ENCODE measurements around the gene SLC25A26. TPM values are rescaled to one million over a fixed set of nuclear protein-coding genes. Genes with fewer than 3 reads are reported as not detected.

Gene SLC25A26
- total and polyA plus RNA-seq, 3 experiments from 2014 or later = 18.9 to 38.4 (median 22.5) TPM

DNA sequence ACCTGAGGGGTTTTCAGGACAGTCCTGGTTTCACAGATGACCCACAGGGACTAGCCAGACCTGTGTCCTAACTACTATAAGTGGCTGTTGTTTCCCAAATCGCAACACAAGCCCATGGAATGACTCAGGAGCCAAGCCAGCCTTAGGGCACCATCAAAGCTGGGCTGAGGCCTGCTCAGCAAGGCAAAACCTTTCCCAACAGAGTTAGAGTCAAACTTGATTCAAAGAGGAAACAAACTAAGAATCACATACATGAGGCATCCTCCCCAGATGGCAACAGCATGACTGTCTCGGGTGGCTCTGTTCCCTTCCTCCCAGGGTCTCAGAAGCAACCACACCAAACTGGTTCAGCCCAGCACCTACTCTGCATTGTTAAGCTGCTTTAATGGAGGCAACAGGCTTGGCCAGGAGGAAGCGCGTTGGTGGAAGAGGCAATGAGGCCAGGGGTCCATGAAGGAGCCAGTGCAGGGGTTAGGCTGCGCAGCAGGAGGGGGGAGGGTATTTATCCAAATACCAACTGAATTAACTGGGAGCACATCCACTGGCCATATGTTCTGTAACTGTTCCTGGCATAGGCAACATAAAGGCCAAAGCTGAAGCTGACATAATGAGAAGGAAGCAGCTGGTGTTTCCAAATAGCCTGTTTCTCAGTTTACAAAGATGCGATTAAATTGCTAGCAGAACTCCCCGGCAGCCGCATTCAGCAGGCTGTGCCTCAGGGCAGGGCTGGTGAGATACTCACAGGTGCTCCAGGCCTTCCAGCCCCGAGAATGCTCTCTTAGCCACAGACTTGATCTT lies 177.6 kb downstream of the SLC25A26 start:
- no peaks in the 10 kb centered on the region for H3K27me3 ChIP-seq (ENCODE audit: insufficient read depth, low read length, poor library complexity, severe bottlenecking)
- peaks cover 7% of the 10 kb centered on the region for H3K36me3 ChIP-seq (ENCODE audit: insufficient read depth, low read length)
- Mint-ChIP-seq H3K9me3 (no peaks in the 10 kb centered on the region), H3K36me3 (peaks cover 6 to 89% (median 15%) of the 10 kb centered on the region in 3 donors), H3K4me3 (no peak overlapping the region), H3K4me1 (peaks cover 17 to 19% (median 19%) of the 10 kb centered on the region in 3 donors), H3K27ac (peak overlapping the region in 6 of 8 donors; percentile 40 to 84 (median 66)), H3K27me3 (no peaks in the 10 kb centered on the region)
- ChIA-PET CTCF (interaction anchor here (1.4 to 2.8 kb wide), 3 partner anchors 9 to 145 kb away, joined by 4 to 15 read pairs (median 6); no protein-coding TSS in a partner anchor), POLR2A (no interaction called here)
- peaks cover 12% of the 10 kb centered on the region for H3K4me1 ChIP-seq (ENCODE audit: insufficient read depth, low read length)
- no peak overlapping the region for H3K4me3 ChIP-seq (ENCODE audit: low read length)
- no peak for DNase-seq
- no peaks in the 10 kb centered on the region for H3K9me3 ChIP-seq (ENCODE audit: low read length)
- H3K27ac ChIP-seq (ENCODE audit: low read depth, low read length) = no peak overlapping the region

DNA sequence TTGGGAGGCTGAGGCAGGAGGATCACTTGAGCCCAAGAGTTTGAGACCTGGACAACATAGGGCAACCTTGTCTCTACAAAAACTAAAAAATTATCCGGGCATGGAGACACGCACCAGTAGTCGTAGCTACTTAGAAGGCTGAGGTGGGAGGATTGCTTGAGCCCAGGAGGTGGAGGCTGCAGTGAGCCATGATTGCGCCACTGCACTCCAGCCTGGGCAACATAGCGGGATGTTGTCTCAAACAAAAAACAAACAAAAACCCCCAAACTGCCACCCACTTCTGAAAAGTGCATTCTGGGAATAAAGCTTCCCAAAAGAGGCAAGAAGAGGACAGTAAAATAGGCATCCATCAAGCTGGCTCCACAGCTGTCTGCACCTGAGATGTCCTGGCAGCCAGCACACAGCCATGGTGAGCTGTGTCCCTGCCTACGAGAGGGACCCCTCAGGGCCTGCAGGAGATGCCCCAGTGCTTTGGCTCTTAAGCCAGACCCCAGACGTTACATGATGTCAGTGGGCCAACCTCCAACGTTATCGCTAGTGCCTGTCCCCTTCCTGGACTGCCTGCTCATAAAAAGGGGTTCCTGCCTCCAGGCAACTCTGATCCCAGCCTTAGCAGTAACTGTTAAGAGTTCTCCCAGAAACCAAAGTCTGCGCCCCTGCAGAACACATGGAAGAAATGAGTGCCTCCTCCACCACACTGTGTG lies 178.9 kb downstream of the SLC25A26 start:
- Mint-ChIP-seq H3K4me1 (peaks cover 4 to 7% (median 6%) of the 10 kb centered on the region in 3 donors), H3K27ac (peak overlapping the region in 4 of 8 donors; percentile 7 to 80 (median 60)), H3K27me3 (no peaks in the 10 kb centered on the region), H3K4me3 (no peak overlapping the region), H3K36me3 (peaks cover 6 to 89% (median 21%) of the 10 kb centered on the region in 3 donors), H3K9me3 (no peaks in the 10 kb centered on the region)
- Histone ChIP-seq H3K36me3 (ENCODE audit: insufficient read depth, low read length) (peaks cover 7% of the 10 kb centered on the region), H3K9me3 (ENCODE audit: low read length) (no peaks in the 10 kb centered on the region), H3K27me3 (ENCODE audit: insufficient read depth, low read length, poor library complexity, severe bottlenecking) (no peaks in the 10 kb centered on the region), H3K4me1 (ENCODE audit: insufficient read depth, low read length) (peaks cover 2% of the 10 kb centered on the region), H3K4me3 (ENCODE audit: low read length) (no peak overlapping the region), H3K27ac (ENCODE audit: low read depth, low read length) (no peak overlapping the region)
- POLR2A ChIA-PET = interaction anchor here (0.6 kb wide), 1 partner anchor 423 kb away, joined by 4 read pairs; no protein-coding TSS in a partner anchor
- DNase-seq = no peak
- CTCF ChIA-PET = interaction anchor here (1.7 kb wide), 1 partner anchor 146 kb away, joined by 4 read pairs; no protein-coding TSS in a partner anchor

DNA sequence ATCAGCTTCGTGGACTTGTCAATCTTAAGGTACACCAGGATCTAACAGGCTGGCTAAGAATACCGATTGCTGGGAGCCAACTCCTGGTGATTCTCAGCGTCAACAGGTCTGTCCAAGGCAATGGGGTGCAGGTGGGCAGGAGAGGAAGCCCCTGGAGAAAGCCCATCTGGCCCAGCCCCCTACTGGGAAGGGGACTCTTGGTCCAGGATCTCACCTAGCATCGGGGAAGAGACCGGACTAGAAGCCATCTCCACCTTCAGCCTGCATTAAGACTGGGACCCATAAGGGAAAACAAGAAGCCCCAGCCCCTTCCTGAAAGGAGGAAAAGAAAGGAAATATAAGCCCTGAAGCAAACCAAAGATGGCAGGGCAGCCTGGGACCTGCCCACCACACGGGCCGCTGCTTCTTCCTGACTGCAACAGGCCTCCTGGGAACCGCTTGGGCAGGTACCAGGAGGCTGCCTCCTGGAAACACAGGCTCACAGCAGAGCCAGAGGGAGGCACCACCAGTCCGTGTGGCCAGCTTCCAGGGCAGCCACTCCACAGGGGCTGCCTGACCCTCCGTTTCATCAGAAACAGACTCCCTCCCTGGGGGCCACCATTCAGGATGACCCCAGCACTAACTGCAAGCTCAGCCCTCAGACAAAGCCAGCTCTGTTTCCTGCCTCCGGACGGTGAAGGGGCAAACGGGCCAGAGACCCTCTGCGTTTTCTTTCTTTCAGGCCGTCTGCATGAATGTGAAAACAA lies 179.8 kb downstream of the SLC25A26 start:
- Mint-ChIP-seq H3K4me1 (no peaks in the 10 kb centered on the region), H3K27ac (peak overlapping the region in 4 of 8 donors; percentile 23 to 79 (median 54)), H3K9me3 (no peaks in the 10 kb centered on the region), H3K4me3 (no peak overlapping the region), H3K27me3 (no peaks in the 10 kb centered on the region), H3K36me3 (peaks cover 6 to 89% (median 25%) of the 10 kb centered on the region in 3 donors)
- no peak for DNase-seq
- Histone ChIP-seq H3K9me3 (ENCODE audit: low read length) (no peaks in the 10 kb centered on the region), H3K36me3 (ENCODE audit: insufficient read depth, low read length) (peaks cover 7% of the 10 kb centered on the region), H3K4me1 (ENCODE audit: insufficient read depth, low read length) (no peaks in the 10 kb centered on the region), H3K27me3 (ENCODE audit: insufficient read depth, low read length, poor library complexity, severe bottlenecking) (no peaks in the 10 kb centered on the region), H3K4me3 (ENCODE audit: low read length) (no peak overlapping the region), H3K27ac (ENCODE audit: low read depth, low read length) (no peak overlapping the region)
- ChIA-PET POLR2A (interaction anchor here (0.6 kb wide), 1 partner anchor 422 kb away, joined by 4 read pairs; no protein-coding TSS in a partner anchor), CTCF (interaction anchor here (1.7 kb wide), 1 partner anchor 147 kb away, joined by 4 read pairs; no protein-coding TSS in a partner anchor)

DNA sequence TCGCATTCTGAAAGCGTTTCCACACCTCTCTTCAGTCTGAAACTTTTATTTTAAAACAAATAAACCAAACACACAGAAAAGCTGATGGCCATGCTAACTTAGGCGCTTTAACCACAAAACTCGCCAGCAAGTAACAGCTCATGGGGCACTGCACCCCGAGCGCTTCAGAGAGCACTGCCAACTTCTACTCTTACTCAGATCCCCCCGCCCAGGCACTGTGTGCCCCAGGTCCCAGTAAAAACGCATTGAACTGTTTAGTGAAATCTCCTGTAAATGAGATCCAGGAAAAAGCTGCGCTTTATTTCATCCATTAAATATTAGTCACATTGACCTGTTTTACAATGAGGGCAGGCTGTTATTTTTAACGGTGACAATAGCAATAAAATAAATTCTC lies 180.4 kb downstream of the SLC25A26 start:
- H3K27ac ChIP-seq (ENCODE audit: low read depth, low read length) = no peak overlapping the region
- ChIA-PET POLR2A (no interaction called here), CTCF (no interaction called here)
- H3K4me1 Mint-ChIP-seq = no peaks in the 10 kb centered on the region
- no peaks in the 10 kb centered on the region for H3K9me3 Mint-ChIP-seq
- H3K36me3 ChIP-seq (ENCODE audit: insufficient read depth, low read length) = peaks cover 7% of the 10 kb centered on the region
- H3K27me3 Mint-ChIP-seq = no peaks in the 10 kb centered on the region
- H3K27me3 ChIP-seq (ENCODE audit: insufficient read depth, low read length, poor library complexity, severe bottlenecking) = no peaks in the 10 kb centered on the region
- H3K36me3 Mint-ChIP-seq = peaks cover 6 to 89% (median 25%) of the 10 kb centered on the region in 3 donors
- peak overlapping the region in 4 of 8 donors; percentile 38 to 79 (median 56) for H3K27ac Mint-ChIP-seq
- no peak for DNase-seq
- no peaks in the 10 kb centered on the region for H3K9me3 ChIP-seq (ENCODE audit: low read length)
- no peak overlapping the region for H3K4me3 ChIP-seq (ENCODE audit: low read length)
- H3K4me1 ChIP-seq (ENCODE audit: insufficient read depth, low read length) = no peaks in the 10 kb centered on the region
- H3K4me3 Mint-ChIP-seq = no peak overlapping the region

DNA sequence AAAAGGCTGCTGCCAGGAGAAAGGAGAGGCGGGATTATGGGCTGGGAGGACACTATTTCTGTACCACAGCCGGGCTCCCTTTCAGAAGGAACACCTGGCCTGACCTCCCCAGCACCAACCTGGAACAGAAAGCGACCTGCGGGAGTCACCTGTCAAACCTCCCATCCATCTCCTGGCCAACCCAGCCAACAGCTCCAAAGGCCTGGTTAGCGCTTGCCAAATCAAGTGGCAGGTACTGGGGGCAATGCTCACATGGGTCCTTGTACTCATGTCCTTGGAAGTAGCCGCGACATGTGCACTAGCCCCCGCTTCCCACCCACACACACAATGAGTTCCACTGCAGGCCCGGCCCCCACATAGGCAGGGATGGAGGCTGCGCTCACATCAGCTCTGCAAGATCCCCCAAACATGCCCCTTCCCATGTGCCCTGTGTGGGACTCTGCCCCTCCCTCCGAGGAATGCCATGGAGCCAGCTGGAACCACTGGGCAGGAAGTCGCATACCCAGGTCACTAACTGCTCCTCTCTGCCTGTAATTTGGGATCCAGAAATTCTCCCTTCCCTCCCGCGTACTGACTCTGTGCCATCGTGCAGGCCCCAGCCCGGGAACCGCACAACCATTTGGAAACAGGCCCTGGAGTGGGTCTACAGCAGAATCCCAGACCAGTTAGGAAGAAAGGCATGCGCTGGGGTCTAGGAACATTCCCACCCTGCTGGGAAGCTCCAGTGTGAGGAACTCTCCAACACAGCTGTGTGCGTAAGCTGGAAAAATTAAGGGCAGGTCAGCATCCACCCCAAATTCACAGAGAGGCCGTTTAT lies 181.1 kb downstream of the SLC25A26 start:
- CTCF ChIA-PET = no interaction called here
- H3K4me3 ChIP-seq (ENCODE audit: low read length) = no peak overlapping the region
- POLR2A ChIA-PET = no interaction called here
- DNase-seq = no peak
- Mint-ChIP-seq H3K4me1 (no peaks in the 10 kb centered on the region), H3K36me3 (peaks cover 6 to 89% (median 23%) of the 10 kb centered on the region in 3 donors), H3K9me3 (no peaks in the 10 kb centered on the region), H3K27me3 (no peaks in the 10 kb centered on the region), H3K27ac (peak overlapping the region in 2 of 8 donors; percentile 22 to 50), H3K4me3 (no peak overlapping the region)
- no peaks in the 10 kb centered on the region for H3K4me1 ChIP-seq (ENCODE audit: insufficient read depth, low read length)
- H3K36me3 ChIP-seq (ENCODE audit: insufficient read depth, low read length) = peaks cover 12% of the 10 kb centered on the region
- H3K27ac ChIP-seq (ENCODE audit: low read depth, low read length) = no peak overlapping the region
- H3K9me3 ChIP-seq (ENCODE audit: low read length) = no peaks in the 10 kb centered on the region
- H3K27me3 ChIP-seq (ENCODE audit: insufficient read depth, low read length, poor library complexity, severe bottlenecking) = no peaks in the 10 kb centered on the region

DNA sequence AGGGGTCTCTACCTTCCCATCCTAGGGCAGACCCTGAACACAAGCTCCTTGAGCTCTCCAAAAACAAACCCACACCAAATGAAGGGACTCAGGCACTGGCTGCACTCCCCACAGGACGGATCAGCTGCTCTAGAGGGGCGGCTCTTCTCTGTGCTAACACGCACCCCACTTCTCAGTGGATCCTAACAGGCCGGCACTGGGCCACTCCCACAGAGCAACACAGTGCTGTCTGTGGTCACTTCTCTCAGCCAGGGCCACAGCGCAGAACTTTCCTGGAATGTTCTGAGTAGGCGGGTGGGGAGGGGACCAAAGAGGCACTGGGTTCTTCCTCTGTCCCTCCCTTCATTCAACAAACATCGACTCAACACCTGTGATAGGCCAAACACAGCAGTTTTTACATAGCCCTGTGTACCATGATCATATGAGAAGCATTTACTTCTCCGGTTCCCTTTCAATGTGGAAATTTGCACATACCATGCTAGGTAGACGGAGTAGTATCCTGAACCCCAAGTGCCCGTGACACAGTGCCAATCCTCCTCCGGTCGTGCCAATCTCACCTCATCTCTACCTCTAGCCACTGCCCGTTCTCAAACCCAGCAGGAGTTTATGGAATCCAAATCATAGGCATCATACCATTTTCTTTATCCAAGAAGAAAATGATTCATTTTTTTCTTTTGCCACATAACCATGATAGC lies 181.9 kb downstream of the SLC25A26 start:
- Mint-ChIP-seq H3K4me1 (peaks cover 0 to under 1% (median under 1%) of the 10 kb centered on the region in 3 donors), H3K27me3 (no peaks in the 10 kb centered on the region), H3K27ac (peak overlapping the region in 3 of 8 donors; percentile 3 to 18 (median 14)), H3K9me3 (no peaks in the 10 kb centered on the region), H3K4me3 (no peak overlapping the region), H3K36me3 (peaks cover 6 to 89% (median 21%) of the 10 kb centered on the region in 3 donors)
- H3K4me3 ChIP-seq (ENCODE audit: low read length) = no peak overlapping the region
- no peaks in the 10 kb centered on the region for H3K4me1 ChIP-seq (ENCODE audit: insufficient read depth, low read length)
- ChIA-PET CTCF (interaction anchor here (1.4 to 6.4 kb wide), 2 partner anchors 149 to 414 kb away, joined by 4 to 65 read pairs; no protein-coding TSS in a partner anchor), POLR2A (no interaction called here)
- DNase-seq = no peak
- peaks cover 15% of the 10 kb centered on the region for H3K36me3 ChIP-seq (ENCODE audit: insufficient read depth, low read length)
- H3K27me3 ChIP-seq (ENCODE audit: insufficient read depth, low read length, poor library complexity, severe bottlenecking) = no peaks in the 10 kb centered on the region
- no peak overlapping the region for H3K27ac ChIP-seq (ENCODE audit: low read depth, low read length)
- H3K9me3 ChIP-seq (ENCODE audit: low read length) = no peaks in the 10 kb centered on the region
